RWPE1 (cell line): Measurements from ENCODE around the gene NKD1.

Experiments
- CTCF ChIA-PET: fragments of 350-600 bp; sonication (Branson Sonifier 250); formaldehyde crosslinking; extraction: SDS; loops from one replicate; lab custom pipeline; 2021; lab: Yijun Ruan, JAX
- POLR2A ChIA-PET: fragments of 400-600 bp; formaldehyde crosslinking; extraction: SDS; loops from one replicate; lab custom pipeline; 2020; ENCODE audit warnings: antibody characterized with exemption; ENCODE audit not compliant: low non-redundant PET; lab: Yijun Ruan, JAX
- DNase-seq: peaks from one replicate; pipeline ENCODE4 v3.0.0; 2012; ENCODE audit warnings: low spot score
- H3K27ac ChIP-seq: fragments of 450-650 bp; 2 replicates; pipeline ENCODE4 v1.5.1; 2017
- TF ChIP-seq, protein P1 (sequence below): fragments of 450-650 bp; conservative IDR thresholded peaks from 2 replicates; pipeline ENCODE4 v1.5.1; 2017; ENCODE audit warnings: low read depth, mild to moderate bottlenecking

The NKD1 gene

DNA sequence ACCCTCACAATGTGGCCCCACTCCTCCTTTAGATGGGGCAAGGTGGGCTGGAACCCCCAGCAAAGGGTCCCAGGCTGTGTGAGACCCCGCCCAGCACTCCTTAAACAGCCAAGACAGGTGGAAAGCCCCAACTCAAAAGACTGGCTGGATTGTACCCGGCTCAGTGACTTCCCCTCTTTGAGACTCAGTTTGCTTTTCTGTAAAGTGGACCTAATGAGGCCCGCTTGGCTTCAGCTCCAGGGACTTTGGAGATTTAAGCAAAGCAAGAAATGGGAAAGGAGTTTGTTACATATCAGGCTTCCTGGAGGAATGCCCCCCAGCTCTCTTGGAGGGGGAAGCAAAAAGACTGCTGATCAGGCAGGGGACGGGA is 93.6 kb downstream of the NKD1 start:
- H3K27ac ChIP-seq, result no peak overlapping the region
- TF ChIP-seq, protein P1, sequence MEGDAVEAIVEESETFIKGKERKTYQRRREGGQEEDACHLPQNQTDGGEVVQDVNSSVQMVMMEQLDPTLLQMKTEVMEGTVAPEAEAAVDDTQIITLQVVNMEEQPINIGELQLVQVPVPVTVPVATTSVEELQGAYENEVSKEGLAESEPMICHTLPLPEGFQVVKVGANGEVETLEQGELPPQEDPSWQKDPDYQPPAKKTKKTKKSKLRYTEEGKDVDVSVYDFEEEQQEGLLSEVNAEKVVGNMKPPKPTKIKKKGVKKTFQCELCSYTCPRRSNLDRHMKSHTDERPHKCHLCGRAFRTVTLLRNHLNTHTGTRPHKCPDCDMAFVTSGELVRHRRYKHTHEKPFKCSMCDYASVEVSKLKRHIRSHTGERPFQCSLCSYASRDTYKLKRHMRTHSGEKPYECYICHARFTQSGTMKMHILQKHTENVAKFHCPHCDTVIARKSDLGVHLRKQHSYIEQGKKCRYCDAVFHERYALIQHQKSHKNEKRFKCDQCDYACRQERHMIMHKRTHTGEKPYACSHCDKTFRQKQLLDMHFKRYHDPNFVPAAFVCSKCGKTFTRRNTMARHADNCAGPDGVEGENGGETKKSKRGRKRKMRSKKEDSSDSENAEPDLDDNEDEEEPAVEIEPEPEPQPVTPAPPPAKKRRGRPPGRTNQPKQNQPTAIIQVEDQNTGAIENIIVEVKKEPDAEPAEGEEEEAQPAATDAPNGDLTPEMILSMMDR, result no peak
- ChIA-PET POLR2A (no interaction called here), CTCF (no interaction called here)
- no peak for DNase-seq

DNA sequence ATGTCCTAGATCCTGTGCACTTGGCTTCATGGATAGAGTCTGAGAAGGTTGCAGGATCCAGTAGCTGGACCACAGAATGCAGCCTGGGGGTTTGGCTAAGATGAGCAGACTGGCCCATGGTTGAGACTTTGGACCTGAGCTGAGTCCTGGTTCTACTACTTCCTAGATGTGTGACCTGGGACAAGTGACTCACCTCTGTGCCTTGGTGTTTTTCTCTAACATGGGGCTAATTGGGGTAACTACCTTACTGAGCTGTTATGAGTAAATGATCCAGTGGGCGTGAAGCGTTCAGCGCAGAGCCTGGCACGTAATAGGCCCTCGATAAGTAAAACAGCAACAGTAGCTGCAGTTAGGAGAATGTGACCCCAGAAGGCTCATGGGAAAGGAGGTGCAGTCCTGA is 94.2 kb downstream of the NKD1 start:
- TF ChIP-seq, protein P1, result no peak
- DNase-seq, result no peak
- ChIA-PET POLR2A (no interaction called here), CTCF (interaction anchor here (0.5 kb wide), 2 partner anchors 35 to 318 kb away, joined by 3 to 4 read pairs; no protein-coding TSS in a partner anchor)
- no peak overlapping the region for H3K27ac ChIP-seq

DNA sequence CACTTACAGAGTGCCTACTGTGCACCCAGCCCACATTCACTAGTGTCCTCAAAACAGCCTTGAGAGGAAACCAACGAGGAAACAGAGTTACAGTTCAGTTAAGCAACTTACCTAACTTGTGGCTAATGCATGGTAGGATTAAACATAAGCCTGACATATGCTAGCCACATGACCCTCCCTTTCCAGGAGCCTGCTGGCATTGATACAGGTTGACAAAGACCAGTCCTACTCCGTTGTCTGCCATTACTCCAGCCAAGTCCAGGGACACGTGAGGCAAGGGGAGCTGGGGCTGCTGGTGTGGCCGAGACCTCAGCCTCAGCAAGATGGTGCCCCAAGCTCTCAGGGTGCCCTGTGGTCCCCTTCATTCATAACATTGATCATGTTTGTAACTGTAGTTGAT is 95.0 kb downstream of the NKD1 start:
- TF ChIP-seq, protein P1, result no peak
- CTCF ChIA-PET, result interaction anchor here (0.7 kb wide), 1 partner anchor 302 kb away, joined by 3 read pairs; no protein-coding TSS in a partner anchor
- POLR2A ChIA-PET, result no interaction called here
- no peak for DNase-seq
- no peak overlapping the region for H3K27ac ChIP-seq

DNA sequence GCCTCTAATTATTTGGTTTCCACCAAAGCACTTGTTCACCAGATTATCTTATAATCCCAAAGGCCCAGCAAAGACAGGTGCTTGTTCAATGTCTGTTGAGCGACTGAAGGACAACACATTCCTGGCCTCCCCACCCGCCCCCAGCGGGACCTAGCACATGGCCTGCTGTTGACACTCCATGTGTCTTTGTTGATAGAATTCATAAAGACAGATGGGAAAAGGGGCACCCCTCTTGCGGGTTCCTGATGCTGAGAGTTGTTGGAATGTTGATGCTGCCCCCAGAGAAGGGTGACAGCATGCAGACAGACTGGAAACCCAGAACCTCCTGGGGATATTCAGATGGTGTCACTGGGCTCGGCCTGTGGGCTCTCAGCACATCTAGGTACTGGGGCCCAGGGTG is 96.0 kb downstream of the NKD1 start:
- DNase-seq, result no peak
- TF ChIP-seq, protein P1, result no peak
- ChIA-PET POLR2A (no interaction called here), CTCF (interaction anchor here (0.6 to 1.0 kb wide), 2 partner anchors 179 to 320 kb away, joined by 4 read pairs; no protein-coding TSS in a partner anchor)
- no peak overlapping the region for H3K27ac ChIP-seq

DNA sequence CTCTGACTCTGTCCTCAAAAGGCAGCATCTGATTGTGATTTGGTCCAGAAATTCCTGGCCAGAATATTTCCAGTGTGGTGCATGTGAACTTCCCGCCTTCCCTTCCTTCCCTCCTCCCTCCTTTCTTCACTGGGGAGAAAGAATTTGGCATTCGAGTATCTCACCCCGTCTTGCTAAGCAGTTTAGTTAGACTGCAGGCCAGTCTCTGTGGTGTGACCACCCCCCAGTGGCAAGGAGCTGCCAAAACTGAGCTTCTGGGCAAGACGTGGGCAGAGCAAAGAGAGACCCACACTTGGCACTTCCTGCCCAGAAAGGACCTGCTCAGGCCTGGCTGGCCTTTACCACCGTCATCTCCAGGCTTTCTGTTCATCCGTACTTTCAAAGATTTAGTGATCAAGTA is 96.5 kb downstream of the NKD1 start:
- ChIA-PET POLR2A (no interaction called here), CTCF (interaction anchor here (0.6 to 1.4 kb wide), 7 partner anchors 19 to 432 kb away, joined by 3 to 5 read pairs (median 4); no protein-coding TSS in a partner anchor)
- DNase-seq, result peak; percentile 55
- no peak overlapping the region for H3K27ac ChIP-seq
- TF ChIP-seq, protein P1, result no peak; the same call in 1 of the 2 replicates

DNA sequence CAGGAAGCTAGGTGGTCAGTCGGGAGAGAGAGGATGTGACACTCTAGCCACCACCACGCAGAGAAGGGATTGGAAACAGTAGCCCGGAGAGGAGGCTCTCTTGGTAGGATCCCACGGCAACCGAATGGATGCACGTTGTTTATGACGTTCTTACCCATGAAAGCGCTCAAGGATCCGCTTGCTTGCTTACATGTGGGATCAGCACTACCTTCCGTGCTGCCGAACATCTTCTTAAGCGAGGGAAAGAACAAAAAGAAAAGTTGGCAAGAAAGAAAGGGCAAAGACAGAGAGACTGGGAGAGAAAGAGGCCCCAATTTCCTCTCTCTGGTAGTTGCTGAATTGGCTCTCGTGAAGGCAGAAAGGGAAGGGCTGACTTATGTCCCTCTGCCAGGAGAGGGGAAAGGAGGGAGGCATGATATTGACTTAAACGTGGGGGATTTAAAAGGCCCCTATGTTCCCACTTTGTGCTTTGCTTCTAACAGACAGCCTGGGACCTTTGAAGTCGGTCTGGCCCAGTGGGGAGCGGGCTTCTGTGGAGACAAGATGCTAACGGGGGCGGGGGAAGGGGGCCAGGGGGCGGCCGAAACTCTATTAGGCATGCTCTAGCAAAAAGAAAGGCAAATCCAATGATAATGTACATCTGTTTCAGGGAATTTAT is 97.5 kb downstream of the NKD1 start:
- CTCF ChIA-PET, result interaction anchor here (0.6 to 1.4 kb wide), 3 partner anchors 20 to 1444 kb away, joined by 3 to 5 read pairs (median 3); no protein-coding TSS in a partner anchor

More for the DNA sequence above, 97.5 kb downstream of the NKD1 start:
- no peak for DNase-seq
- H3K27ac ChIP-seq, result no peak overlapping the region
- TF ChIP-seq, protein P1, result no peak
- POLR2A ChIA-PET, result no interaction called here
